GM10266 (cell line): Measurements from ENCODE around the gene KRTAP5-3.
A peak's percentile ranks its signal among the peaks of the same experiment; 100 is the strongest.

ENCODE experiments used
- DNase-seq: peaks from one replicate; pipeline ENCODE4 v3.0.0; 2012; ENCODE audit errors: extremely low spot score
- CTCF ChIP-seq: IDR thresholded peaks from 2 replicates; pipeline ENCODE4 v1.5.1; 2012; ENCODE audit warnings: mild to moderate bottlenecking, low read depth; ENCODE audit not compliant: control insufficient read depth, insufficient read depth; ENCODE audit errors: missing control alignments

Gene KRTAP5-3

DNA sequence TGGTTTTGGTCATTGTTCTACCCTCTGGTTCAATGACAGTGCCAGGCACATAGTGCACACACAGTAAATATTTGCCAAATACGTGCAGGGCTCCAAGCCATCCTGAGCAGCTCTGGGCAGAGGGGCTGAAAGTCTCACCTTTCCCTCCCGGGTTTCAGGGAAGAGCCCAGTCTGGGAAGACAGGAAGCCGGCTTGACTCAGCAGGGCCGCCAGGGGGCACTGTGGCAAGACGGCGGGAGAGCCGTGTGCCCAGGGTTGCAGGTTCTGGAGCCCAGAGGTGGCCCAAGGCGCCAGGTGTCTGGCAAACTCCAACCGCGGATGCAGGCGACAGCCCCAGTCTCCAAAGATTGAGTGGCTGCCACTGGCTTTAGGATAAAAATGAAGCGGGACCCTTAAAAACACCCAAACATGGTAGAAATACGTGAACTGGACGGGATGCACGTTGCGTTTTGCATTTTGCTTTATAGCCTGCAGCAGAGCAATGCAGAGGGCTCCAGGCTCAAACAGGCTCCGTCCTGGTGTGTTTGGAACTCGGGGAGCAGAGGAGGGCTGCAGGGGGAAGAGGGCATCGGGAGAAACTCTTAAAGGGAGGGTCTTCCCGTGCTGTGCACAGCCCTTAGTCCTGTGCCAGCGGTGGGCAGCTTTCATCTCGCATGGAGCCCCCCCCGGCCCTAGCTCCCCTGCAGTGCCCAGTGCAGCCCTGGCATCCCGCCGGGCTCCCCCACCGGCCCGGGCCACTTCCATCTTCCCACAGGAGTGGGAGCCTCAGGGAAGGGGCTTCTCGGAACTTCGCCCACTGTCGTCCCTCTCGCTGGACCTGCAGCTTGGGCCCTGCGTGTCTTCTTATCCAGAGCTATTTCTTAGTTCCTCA, 32.0 kb upstream of the KRTAP5-3 start:
- TF ChIP-seq CTCF = peak; percentile 78
- peak; percentile 69 for DNase-seq

DNA sequence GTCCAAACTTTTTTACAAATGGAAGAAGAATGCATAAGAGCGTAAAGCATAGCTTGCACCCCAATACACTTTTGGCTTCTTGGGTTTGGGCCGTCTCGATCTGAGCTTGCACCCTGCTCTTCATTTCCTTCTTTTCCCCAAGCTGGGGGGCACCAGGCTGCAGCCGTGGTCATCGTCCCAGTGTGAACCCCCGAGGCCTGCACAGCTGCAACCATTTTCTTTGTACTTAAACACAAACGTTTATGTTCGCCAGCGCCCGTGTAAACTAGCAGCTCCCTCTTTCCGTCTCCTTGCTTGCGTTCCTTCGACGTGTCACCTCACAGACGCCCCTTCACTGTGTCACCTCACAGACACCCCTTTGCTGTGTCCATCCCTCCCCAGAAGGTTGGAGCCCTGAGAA, 31.4 kb upstream of the KRTAP5-3 start:
- no peak for DNase-seq
- TF ChIP-seq CTCF = peak; percentile 1

- no peak for DNase-seq
- TF ChIP-seq CTCF = no peak
Measured at GRCh38 chr11:1639102-1639620, 30.9 kb upstream of the KRTAP5-3 start.

- DNase-seq = no peak
- TF ChIP-seq CTCF = no peak
Measured at GRCh38 chr11:1638344-1638743, 30.1 kb upstream of the KRTAP5-3 start.

GRCh38 chr11:1637628-1638027, 29.4 kb upstream of the KRTAP5-3 start:
- DNase-seq = no peak
- TF ChIP-seq CTCF = no peak

DNA sequence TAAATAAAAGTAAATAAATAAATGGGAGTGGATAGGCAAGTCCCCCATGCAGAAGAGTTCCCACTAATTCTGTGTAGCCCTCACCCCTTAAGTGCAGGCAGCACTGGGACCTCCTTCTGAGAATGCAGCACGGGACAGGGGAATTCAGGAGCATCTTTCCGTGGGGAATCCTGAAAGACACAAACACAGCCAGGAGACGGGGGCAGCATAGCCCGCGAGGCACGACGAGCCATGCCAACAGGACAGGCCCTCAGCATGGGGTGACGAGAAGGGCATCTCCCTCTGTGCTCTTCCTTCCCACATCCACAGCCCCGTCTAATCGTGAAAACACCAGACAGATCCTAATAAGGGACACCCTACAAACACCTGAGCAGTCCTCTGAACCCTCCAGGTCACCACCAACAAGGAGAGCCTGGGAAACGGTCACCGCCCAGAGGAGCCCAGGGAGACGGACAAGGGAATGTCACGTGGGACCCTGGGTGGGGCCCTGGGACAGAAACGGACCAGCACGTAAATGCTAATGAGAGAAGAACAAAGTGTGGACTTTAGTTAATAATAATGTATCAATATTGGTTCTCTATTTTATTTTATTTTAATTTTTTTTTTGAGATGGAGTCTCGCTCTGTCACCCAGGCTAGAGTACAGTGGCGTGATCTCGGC, 28.2 kb upstream of the KRTAP5-3 start:
- no peak for TF ChIP-seq CTCF
- DNase-seq = no peak

GRCh38 chr11:1633864-1634263, 25.6 kb upstream of the KRTAP5-3 start:
- TF ChIP-seq CTCF = no peak
- DNase-seq = no peak
